CD8-positive, alpha-beta memory T cell (primary cell): Measurements from ENCODE around the gene IFNA14. TPM values are rescaled to one million over a fixed set of nuclear protein-coding genes. Genes with fewer than 3 reads are reported as not detected.
A peak's percentile ranks its signal among the peaks of the same experiment; 100 is the strongest.
"Not testable (repeated sequence)": the region's sequence is repeated elsewhere in the genome, so short reads cannot be mapped to it uniquely, and the experiment has no call there.

Experiments used
- CTCF ChIA-PET: fragments of 350-600 bp; sonication (Branson Sonifier 250); formaldehyde crosslinking; loops from one replicate; lab custom pipeline; 2021; ENCODE audit warnings: antibody characterized with exemption; lab: Charles Lee
- POLR2A ChIA-PET: fragments of 350-600 bp; sonication (Branson Sonifier 250); formaldehyde crosslinking; loops from one replicate; lab custom pipeline; 2021; ENCODE audit warnings: antibody characterized with exemption; lab: Charles Lee
- DNase-seq, 5 donors: peaks; one replicate each; pipeline versions ENCODE4 v3.0.0 to v3.0.0-alpha.2; 2020 to 2022; ENCODE audit warnings: mixed read lengths in 1 of 5
- H3K27ac ChIP-seq: one replicate; pipeline ENCODE4 v1.7.0; 2013; ENCODE audit warnings: low read depth, mild to moderate bottlenecking, low read length, moderate library complexity
- H3K27me3 ChIP-seq: 2 replicates; pipeline ENCODE4 v1.7.0; 2013; ENCODE audit warnings: low read length, mild to moderate bottlenecking; ENCODE audit not compliant: insufficient read depth, poor library complexity, severe bottlenecking
- H3K36me3 ChIP-seq: 2 replicates; pipeline ENCODE4 v1.7.0; 2013; ENCODE audit warnings: mild to moderate bottlenecking, low read length, moderate library complexity; ENCODE audit not compliant: insufficient read depth
- H3K4me1 ChIP-seq: 2 replicates; pipeline ENCODE4 v1.7.0; 2013; ENCODE audit warnings: mild to moderate bottlenecking, low read length, moderate library complexity; ENCODE audit not compliant: insufficient read depth
- H3K4me3 ChIP-seq: 2 replicates; pipeline ENCODE4 v1.7.0; 2013; ENCODE audit warnings: mild to moderate bottlenecking, low read length
- H3K9me3 ChIP-seq: 2 replicates; pipeline ENCODE4 v1.7.0; 2013; ENCODE audit warnings: mild to moderate bottlenecking, low read length
- H3K27ac Mint-ChIP-seq, 8 donors: one replicate each; pipeline ENCODE4 v1.8.0; 2020 to 2021; ENCODE audit warnings: mixed read lengths in 8 of 8, mild to moderate bottlenecking in 6 of 8, inconsistent platforms in 3 of 8, moderate library complexity in 3 of 8
- H3K27me3 Mint-ChIP-seq, 2 donors: one replicate each; pipeline ENCODE4 v1.8.0; 2020 to 2021; ENCODE audit warnings: mixed read lengths in 2 of 2, mild to moderate bottlenecking in 1 of 2, moderate library complexity in 1 of 2
- H3K36me3 Mint-ChIP-seq, 3 donors: one replicate each; pipeline ENCODE4 v1.8.0; 2020 to 2021; ENCODE audit warnings: mixed read lengths in 3 of 3, inconsistent platforms in 1 of 3, mild to moderate bottlenecking in 1 of 3
- H3K4me1 Mint-ChIP-seq, 3 donors: one replicate each; pipeline ENCODE4 v1.8.0; 2020 to 2021; ENCODE audit warnings: mixed read lengths in 3 of 3, inconsistent platforms in 1 of 3, mild to moderate bottlenecking in 1 of 3
- H3K4me3 Mint-ChIP-seq, 7 donors: one replicate each; pipeline ENCODE4 v1.8.0; 2020 to 2021; ENCODE audit warnings: mixed read lengths in 7 of 7, mild to moderate bottlenecking in 6 of 7, moderate library complexity in 4 of 7, inconsistent platforms in 2 of 7
- H3K9me3 Mint-ChIP-seq, 5 donors: one replicate each; pipeline ENCODE4 v1.8.0; 2020 to 2022; ENCODE audit warnings: mixed read lengths in 5 of 5, mild to moderate bottlenecking in 3 of 5, moderate library complexity in 2 of 5, inconsistent platforms in 1 of 5
- polyA plus RNA-seq: library from polyadenylated mRNA; unstranded; fragments of 300-500 nt; fragmentation: Illumina TruSeq; gene quantifications from one replicate; pipeline ENCODE4 v1.2.3, GENCODE V29; 2021
- total RNA-seq, 2 experiments: library from RNA; stranded (reverse); gene quantifications; one replicate each; pipeline ENCODE4 v1.2.3, GENCODE V29; 2021

IFNA14 gene
- total and polyA plus RNA-seq, 3 experiments from 2014 or later: not detected

- no peak overlapping the region for H3K4me3 Mint-ChIP-seq
- Histone ChIP-seq H3K36me3 (no peaks in the 10 kb centered on the region), H3K27ac (no peak overlapping the region), H3K9me3 (no peaks in the 10 kb centered on the region), H3K4me3 (no peak overlapping the region), H3K4me1 (no peaks in the 10 kb centered on the region), H3K27me3 (no peaks in the 10 kb centered on the region)
- CTCF ChIA-PET: no interaction called here
- peaks cover 9 to 14% of the 10 kb centered on the region in 2 donors for H3K27me3 Mint-ChIP-seq
- no peak for DNase-seq
- peaks cover 0 to 4% (median 3%) of the 10 kb centered on the region in 3 donors for H3K4me1 Mint-ChIP-seq
- H3K9me3 Mint-ChIP-seq: peaks cover 0 to 2% (median 0%) of the 10 kb centered on the region in 5 donors
- POLR2A ChIA-PET: no interaction called here
- H3K36me3 Mint-ChIP-seq: no peaks in the 10 kb centered on the region
- H3K27ac Mint-ChIP-seq: peak overlapping the region in 1 of 8 donors; percentile 6
Observed at GRCh38 chr9:21265421-21266189, 25.8 kb upstream of the IFNA14 start.

GRCh38 chr9:21255538-21256212, 15.9 kb upstream of the IFNA14 start:
- Mint-ChIP-seq H3K27ac (no peak overlapping the region), H3K4me3 (no peak overlapping the region), H3K27me3 (peaks cover 11 to 36% of the 10 kb centered on the region in 2 donors), H3K36me3 (no peaks in the 10 kb centered on the region), H3K4me1 (peaks cover 6 to 7% (median 7%) of the 10 kb centered on the region in 3 donors), H3K9me3 (no peaks in the 10 kb centered on the region)
- DNase-seq: no peak
- Histone ChIP-seq H3K9me3 (no peaks in the 10 kb centered on the region), H3K27ac (no peak overlapping the region), H3K4me1 (peaks cover 4% of the 10 kb centered on the region), H3K36me3 (no peaks in the 10 kb centered on the region), H3K4me3 (no peak overlapping the region), H3K27me3 (no peaks in the 10 kb centered on the region)
- POLR2A ChIA-PET: no interaction called here
- CTCF ChIA-PET: no interaction called here

GRCh38 chr9:21252721-21253547, 13.1 kb upstream of the IFNA14 start:
- H3K27ac Mint-ChIP-seq: no peak overlapping the region
- Histone ChIP-seq H3K27me3 (no peaks in the 10 kb centered on the region), H3K27ac (no peak overlapping the region), H3K36me3 (no peaks in the 10 kb centered on the region), H3K4me3 (no peak overlapping the region), H3K9me3 (no peaks in the 10 kb centered on the region), H3K4me1 (peaks cover 4% of the 10 kb centered on the region)
- H3K4me3 Mint-ChIP-seq: peak overlapping the region in 2 of 7 donors; percentile 2 to 37
- CTCF ChIA-PET: interaction anchor here (1.1 to 2.2 kb wide), 5 partner anchors 16 to 142 kb away, joined by 3 to 10 read pairs (median 4); no protein-coding TSS in a partner anchor
- H3K27me3 Mint-ChIP-seq: peaks cover 8 to 45% of the 10 kb centered on the region in 2 donors
- H3K36me3 Mint-ChIP-seq: no peaks in the 10 kb centered on the region
- DNase-seq: peak in 2 of 5 donors; percentile 7 to 8
- POLR2A ChIA-PET: interaction anchor here (0.9 kb wide), 1 partner anchor 43 kb away, joined by 4 read pairs; no protein-coding TSS in a partner anchor
- H3K9me3 Mint-ChIP-seq: no peaks in the 10 kb centered on the region
- peaks cover 6 to 7% (median 7%) of the 10 kb centered on the region in 3 donors for H3K4me1 Mint-ChIP-seq

- H3K36me3 ChIP-seq: no peaks in the 10 kb centered on the region
- POLR2A ChIA-PET: no interaction called here
- H3K27ac Mint-ChIP-seq: no peak overlapping the region
Observed at GRCh38 chr9:21251638-21252037, 11.8 kb upstream of the IFNA14 start.

GRCh38 chr9:21251190-21251589, 11.4 kb upstream of the IFNA14 start:
- DNase-seq: no peak
- no peaks in the 10 kb centered on the region for H3K36me3 ChIP-seq
- H3K4me1 ChIP-seq: peaks cover 4% of the 10 kb centered on the region
- no peak overlapping the region for H3K4me3 ChIP-seq
- Mint-ChIP-seq H3K4me1 (peaks cover 6 to 7% (median 7%) of the 10 kb centered on the region in 3 donors), H3K4me3 (no peak overlapping the region), H3K9me3 (no peaks in the 10 kb centered on the region), H3K27me3 (peaks cover 8 to 37% of the 10 kb centered on the region in 2 donors), H3K36me3 (no peaks in the 10 kb centered on the region), H3K27ac (peak overlapping the region in 1 of 8 donors; percentile 1)
- CTCF ChIA-PET: interaction anchor here (0.7 kb wide), 1 partner anchor 140 kb away, joined by 3 read pairs; no protein-coding TSS in a partner anchor
- H3K9me3 ChIP-seq: no peaks in the 10 kb centered on the region
- no peaks in the 10 kb centered on the region for H3K27me3 ChIP-seq
- POLR2A ChIA-PET: no interaction called here
- no peak overlapping the region for H3K27ac ChIP-seq

More at GRCh38 chr9:21251638-21252037, 11.8 kb upstream of the IFNA14 start:
- no peak overlapping the region for H3K27ac ChIP-seq
- Mint-ChIP-seq H3K36me3 (no peaks in the 10 kb centered on the region), H3K4me3 (no peak overlapping the region), H3K4me1 (peaks cover 6 to 7% (median 7%) of the 10 kb centered on the region in 3 donors), H3K27me3 (peaks cover 8 to 40% of the 10 kb centered on the region in 2 donors), H3K9me3 (no peaks in the 10 kb centered on the region)
- peaks cover 4% of the 10 kb centered on the region for H3K4me1 ChIP-seq
- no peak for DNase-seq
- H3K9me3 ChIP-seq: no peaks in the 10 kb centered on the region
- H3K4me3 ChIP-seq: no peak overlapping the region
- CTCF ChIA-PET: interaction anchor here (0.7 to 2.2 kb wide), 5 partner anchors 14 to 140 kb away, joined by 3 to 10 read pairs (median 4); no protein-coding TSS in a partner anchor
- no peaks in the 10 kb centered on the region for H3K27me3 ChIP-seq

- Histone ChIP-seq H3K4me1 (no peaks in the 10 kb centered on the region), H3K4me3 (no peak overlapping the region), H3K27me3 (no peaks in the 10 kb centered on the region), H3K27ac (no peak overlapping the region), H3K36me3 (no peaks in the 10 kb centered on the region), H3K9me3 (no peaks in the 10 kb centered on the region)
- ChIA-PET CTCF (interaction anchor here (1.4 kb wide), 1 partner anchor 62 kb away, joined by 4 read pairs; no protein-coding TSS in a partner anchor), POLR2A (no interaction called here)
- no peak overlapping the region for H3K27ac Mint-ChIP-seq
- peaks cover 7 to 33% of the 10 kb centered on the region in 2 donors for H3K27me3 Mint-ChIP-seq
- no peaks in the 10 kb centered on the region for H3K4me1 Mint-ChIP-seq
- peaks cover 0 to 2% (median 0%) of the 10 kb centered on the region in 3 donors for H3K36me3 Mint-ChIP-seq
- H3K9me3 Mint-ChIP-seq: no peaks in the 10 kb centered on the region
- no peak overlapping the region for H3K4me3 Mint-ChIP-seq
- no peak for DNase-seq
Observed at GRCh38 chr9:21244836-21245235, 5.0 kb upstream of the IFNA14 start.

GRCh38 chr9:21236360-21236714, 3.5 kb downstream of the IFNA14 start:
- H3K4me1 ChIP-seq, H3K27ac Mint-ChIP-seq, POLR2A ChIA-PET, H3K27ac ChIP-seq, DNase-seq, H3K36me3 Mint-ChIP-seq, H3K4me3 ChIP-seq, H3K9me3 Mint-ChIP-seq, H3K36me3 ChIP-seq, H3K27me3 ChIP-seq, H3K9me3 ChIP-seq: not testable (repeated sequence)
- peaks cover 9 to 13% (median 12%) of the 10 kb centered on the region in 3 donors for H3K4me1 Mint-ChIP-seq
- H3K4me3 Mint-ChIP-seq: peak overlapping the region in 6 of 7 donors; percentile 25 to 61 (median 51)
- peaks cover 13 to 26% of the 10 kb centered on the region in 2 donors for H3K27me3 Mint-ChIP-seq
- CTCF ChIA-PET: interaction anchor here (0.6 to 2.1 kb wide), 20 partner anchors 16 to 554 kb away, joined by 3 to 11 read pairs (median 4); no protein-coding TSS in a partner anchor
